Caco-2 (cell line): ENCODE measurements around the gene ABCC12. TPM values are rescaled to one million over a fixed set of nuclear protein-coding genes. Genes with fewer than 3 reads are reported as not detected.

ENCODE experiments used
- Bru-seq: library from RNA; stranded (reverse); fragments of 400-500 nt; gene quantifications from one replicate; lab custom pipeline; 2021; lab: Mats Ljungman, UMichigan
- BruChase-seq, 2 experiments: library from RNA; stranded (reverse); fragments of 400-500 nt; gene quantifications; one replicate each; lab custom pipeline; 2021; lab: Mats Ljungman, UMichigan
- BruUV-seq: library from RNA; stranded (reverse); fragments of 400-500 nt; replicated peaks from 2 replicates; lab custom pipeline; 2021; lab: Mats Ljungman, UMichigan
- CTCF ChIA-PET: fragments of 300-600 bp; sonication (Branson Sonifier 250); formaldehyde crosslinking; loops from one replicate; lab custom pipeline; 2022; ENCODE audit warnings: antibody characterized with exemption; lab: Charles Lee
- POLR2A ChIA-PET: fragments of 300-600 bp; sonication (Branson Sonifier 250); formaldehyde crosslinking; loops from one replicate; lab custom pipeline; 2022; ENCODE audit warnings: antibody characterized with exemption; lab: Charles Lee
- DNase-seq, 2 experiments: peaks; one replicate each; pipeline versions ENCODE4 v3.0.0 to v3.0.0-alpha.2; 2020 to 2022
- H3K27me3 ChIP-seq: replicated peaks from 2 replicates; pipeline ENCODE4 v1.6.0; 2011; ENCODE audit warnings: low read length; ENCODE audit not compliant: control insufficient read depth, insufficient read depth
- H3K36me3 ChIP-seq: 2 replicates; pipeline ENCODE4 v1.5.1; 2011; ENCODE audit warnings: low read length; ENCODE audit not compliant: control insufficient read depth, insufficient read depth
- H3K4me1 ChIP-seq: fragments of 250-450 bp; sonication (Bioruptor Pico); 2 replicates; pipeline ENCODE4 v1.5.1; 2020; ENCODE audit warnings: mild to moderate bottlenecking
- H3K4me3 ChIP-seq: 2 replicates; pipeline ENCODE4 v1.5.1; 2011; ENCODE audit warnings: low read depth, mild to moderate bottlenecking, control low read depth, low read length
- H3K9me3 ChIP-seq: fragments of 250-450 bp; sonication (Bioruptor Pico); 2 replicates; pipeline ENCODE4 v1.5.1; 2020; ENCODE audit warnings: mild to moderate bottlenecking, moderate library complexity
- H3K27ac Mint-ChIP-seq: one replicate; pipeline ENCODE4 v1.8.0; 2022; ENCODE audit warnings: mixed read lengths; ENCODE audit not compliant: unreplicated experiment
- H3K27me3 Mint-ChIP-seq: one replicate; pipeline ENCODE4 v1.8.0; 2022; ENCODE audit warnings: mixed read lengths; ENCODE audit not compliant: insufficient read depth, unreplicated experiment
- H3K36me3 Mint-ChIP-seq: one replicate; pipeline ENCODE4 v1.8.0; 2022; ENCODE audit warnings: mild to moderate bottlenecking, mixed read lengths; ENCODE audit not compliant: insufficient read depth, unreplicated experiment
- H3K4me1 Mint-ChIP-seq: one replicate; pipeline ENCODE4 v1.8.0; 2022; ENCODE audit warnings: low read depth, mixed read lengths; ENCODE audit not compliant: unreplicated experiment
- H3K4me3 Mint-ChIP-seq: one replicate; pipeline ENCODE4 v1.8.0; 2022; ENCODE audit warnings: mild to moderate bottlenecking, moderate library complexity, mixed read lengths; ENCODE audit not compliant: unreplicated experiment
- H3K9me3 Mint-ChIP-seq: one replicate; pipeline ENCODE4 v1.8.0; 2022; ENCODE audit warnings: mixed read lengths; ENCODE audit not compliant: unreplicated experiment
- intact Hi-C: fragments of 100-400 bp; cut with micrococcal nuclease; formaldehyde crosslinking; loops from one replicate; pipeline ENCODE4 v1.10.0; 2022; ENCODE audit not compliant: unreplicated experiment
- long read RNA-seq: library from polyadenylated mRNA; stranded (forward); transcript quantifications from one replicate; pipeline ENCODE4 v2.0.0, GENCODE V29; 2022
- total RNA-seq: library from RNA; stranded (reverse); gene quantifications from 2 replicates; pipeline ENCODE4 v1.2.3, GENCODE V29; 2022
- TF ChIP-seq, protein P1 (sequence below), 2 experiments: fragments of 200-600 bp in 1 of 2; IDR thresholded peaks; 1 replicate in 1 of 2; 2 replicates in 1 of 2; pipeline versions ENCODE4 v1.5.1 to v1.8.0; 2011 to 2022; ENCODE audit warnings: antibody characterized with exemption in 1 of 2, control low read depth in 1 of 2, inconsistent platforms in 1 of 2, low read depth in 1 of 2, low read length in 1 of 2, mild to moderate bottlenecking in 1 of 2, moderate library complexity in 1 of 2; ENCODE audit not compliant: insufficient read depth in 1 of 2, severe bottlenecking in 1 of 2, unreplicated experiment in 1 of 2

ABCC12 gene
- not detected in 2 replicates for total RNA-seq
- not detected for Bru-seq, nascent RNA
- BruChase-seq, experiment 1, labeled RNA remaining after a 2-hour chase, result percentile 1 among the genes with signal in this experiment
- BruChase-seq, experiment 2, labeled RNA remaining after a 6-hour chase, result not detected
- long read RNA-seq, result 0 reads

DNA sequence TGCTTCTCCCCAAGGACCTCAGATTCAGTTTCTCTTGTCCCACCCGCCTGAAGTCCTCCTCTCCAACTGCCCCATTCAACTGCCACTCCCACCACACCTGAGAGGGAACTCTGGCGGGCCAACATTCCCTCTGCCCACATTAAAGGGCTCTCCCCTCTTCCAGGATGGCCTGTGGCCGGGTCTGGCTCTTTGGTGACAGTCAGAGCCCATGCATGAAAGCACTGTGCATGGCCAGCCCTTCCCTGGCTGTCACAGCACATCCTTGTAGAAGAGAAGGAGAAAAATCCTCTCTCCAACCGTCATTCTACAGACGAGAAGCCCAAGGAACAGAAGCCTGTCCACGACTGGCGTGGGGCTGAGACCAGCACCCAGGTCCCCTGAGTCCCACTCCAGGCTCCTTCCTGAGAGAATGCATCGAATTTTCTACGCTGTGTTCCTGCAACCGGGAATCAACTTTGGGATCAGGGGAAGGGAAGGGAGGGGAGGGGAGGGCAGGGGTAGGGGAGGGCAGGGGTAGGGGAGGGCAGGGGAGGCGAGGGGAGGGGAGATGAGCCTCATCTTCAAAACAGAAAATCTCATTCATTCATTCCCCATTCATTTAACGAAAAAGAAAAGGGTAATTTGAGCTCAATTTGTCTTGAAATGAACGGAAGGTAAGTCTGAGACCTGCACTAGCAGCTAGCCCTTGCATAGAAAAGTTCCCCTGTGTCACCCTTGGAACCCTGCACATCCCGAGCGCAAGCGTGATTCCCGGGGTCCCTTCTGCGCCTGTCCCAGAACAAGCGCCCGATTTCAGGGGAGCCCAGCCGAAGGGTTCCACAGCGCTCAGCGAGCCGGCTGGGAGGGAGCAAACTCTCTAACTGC, at the start of gene ABCC12:
Gene ABCC12, minus strand, starts transcription at position 68 of the 864 bp plus-strand sequence. CDS start 9,569 bp downstream, outside the sequence.
- Mint-ChIP-seq H3K27me3 (no peaks in the 10 kb centered on the region), H3K4me3 (no peak within 1 kb of the TSS), H3K36me3 (no peaks in the 10 kb centered on the region), H3K4me1 (no peaks in the 10 kb centered on the region), H3K27ac (no peak within 1 kb of the TSS), H3K9me3 (no peaks in the 10 kb centered on the region)
- Histone ChIP-seq H3K9me3 (no peaks in the 10 kb centered on the region), H3K27me3 (no peaks in the 10 kb centered on the region), H3K4me1 (no peaks in the 10 kb centered on the region), H3K4me3 (no peak within 1 kb of the TSS), H3K36me3 (no peaks in the 10 kb centered on the region)
- intact Hi-C loops, result loop anchor here (1.0 to 2.0 kb wide), 3 partner anchors 897 to 1119 kb away; partner anchors contain the start of gene NETO2
- CTCF ChIA-PET, result interaction anchor here (0.6 to 1.2 kb wide), 2 partner anchors 37 to 103 kb away, joined by 3 read pairs; no protein-coding TSS in a partner anchor
- no TSS peak for BruUV-seq
- TF ChIP-seq, protein P1, sequence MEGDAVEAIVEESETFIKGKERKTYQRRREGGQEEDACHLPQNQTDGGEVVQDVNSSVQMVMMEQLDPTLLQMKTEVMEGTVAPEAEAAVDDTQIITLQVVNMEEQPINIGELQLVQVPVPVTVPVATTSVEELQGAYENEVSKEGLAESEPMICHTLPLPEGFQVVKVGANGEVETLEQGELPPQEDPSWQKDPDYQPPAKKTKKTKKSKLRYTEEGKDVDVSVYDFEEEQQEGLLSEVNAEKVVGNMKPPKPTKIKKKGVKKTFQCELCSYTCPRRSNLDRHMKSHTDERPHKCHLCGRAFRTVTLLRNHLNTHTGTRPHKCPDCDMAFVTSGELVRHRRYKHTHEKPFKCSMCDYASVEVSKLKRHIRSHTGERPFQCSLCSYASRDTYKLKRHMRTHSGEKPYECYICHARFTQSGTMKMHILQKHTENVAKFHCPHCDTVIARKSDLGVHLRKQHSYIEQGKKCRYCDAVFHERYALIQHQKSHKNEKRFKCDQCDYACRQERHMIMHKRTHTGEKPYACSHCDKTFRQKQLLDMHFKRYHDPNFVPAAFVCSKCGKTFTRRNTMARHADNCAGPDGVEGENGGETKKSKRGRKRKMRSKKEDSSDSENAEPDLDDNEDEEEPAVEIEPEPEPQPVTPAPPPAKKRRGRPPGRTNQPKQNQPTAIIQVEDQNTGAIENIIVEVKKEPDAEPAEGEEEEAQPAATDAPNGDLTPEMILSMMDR (IDR thresholded peaks at IDR 0.05; ENCODE audit: insufficient read depth in 1 of 2, low read depth in 1 of 2, low read length in 1 of 2, severe bottlenecking in 1 of 2, unreplicated experiment in 1 of 2), result no peak
- POLR2A ChIA-PET, result no interaction called here
- no peak for DNase-seq

- no peaks in the 10 kb centered on the region for H3K27me3 Mint-ChIP-seq
- TF ChIP-seq, protein P1 (IDR thresholded peaks at IDR 0.05; ENCODE audit: insufficient read depth in 1 of 2, low read depth in 1 of 2, low read length in 1 of 2, severe bottlenecking in 1 of 2, unreplicated experiment in 1 of 2), result no peak
- H3K36me3 Mint-ChIP-seq, result peaks cover 4% of the 10 kb centered on the region
- no peaks in the 10 kb centered on the region for H3K9me3 Mint-ChIP-seq
- peaks cover 21% of the 10 kb centered on the region for H3K4me1 ChIP-seq
- H3K4me3 ChIP-seq, result no peak overlapping the region
- H3K4me3 Mint-ChIP-seq, result peak overlapping the region; percentile 53
- H3K27me3 ChIP-seq, result no peaks in the 10 kb centered on the region
- POLR2A ChIA-PET, result no interaction called here
- H3K9me3 ChIP-seq, result no peaks in the 10 kb centered on the region
- H3K36me3 ChIP-seq, result no peaks in the 10 kb centered on the region
- no peak for DNase-seq
- no peak overlapping the region for H3K27ac Mint-ChIP-seq
- CTCF ChIA-PET, result interaction anchor here (1.5 kb wide), 1 partner anchor 40 kb away, joined by 8 read pairs; no protein-coding TSS in a partner anchor
- BruUV-seq, result no TSS peak
- peaks cover 19% of the 10 kb centered on the region for H3K4me1 Mint-ChIP-seq
- intact Hi-C loops, result loop anchor here (1.0 kb wide), 1 partner anchor 25 kb away; no protein-coding TSS in a partner anchor
Measured at GRCh38 chr16:48204825-48205151, 49.0 kb upstream of the ABCC12 start.
